ENCODE data around the gene ANKS1A.

ANKS1A gene

GRCh38 chr6:35139924-35140638 is 251.0 kb downstream of the ANKS1A start:
- Histone ChIP-seq H3F3A (ENCODE audit: insufficient read depth, low read length) (no peaks in the 10 kb centered on the region), H3K79me2 (ENCODE audit: low read length) (no peaks in the 10 kb centered on the region), H3K4me3 (ENCODE audit: low read length) (no peak overlapping the region), H3K27ac (ENCODE audit: low read length) (no peak overlapping the region), H4K20me1 (ENCODE audit: insufficient read depth, low read length) (no peaks in the 10 kb centered on the region), H3K9ac (ENCODE audit: low read length) (no peak overlapping the region), H3K27me3 (replicated peaks; ENCODE audit: insufficient read depth, low read length) (0 out of 2 replicates have a peak, but pooled peaks cover 2% of the 10 kb centered on the region), H3K4me1 (ENCODE audit: low read length) (no peaks in the 10 kb centered on the region), H3K36me3 (replicated peaks; ENCODE audit: insufficient read depth, low read length) (no peaks in the 10 kb centered on the region), H2AFZ (ENCODE audit: low read length) (no peak overlapping the region), H3K4me2 (ENCODE audit: low read depth, low read length) (no peak overlapping the region), H3K9me2 (replicated peaks; ENCODE audit: insufficient read depth, low read length) (no peaks in the 10 kb centered on the region), H3K9me3 (replicated peaks; ENCODE audit: insufficient read depth, low read length) (no peaks in the 10 kb centered on the region)
- DNase-seq: peak; percentile 62
- TF ChIP-seq EZH2 (optimal IDR thresholded peaks at IDR 0.05; ENCODE audit: low read depth, low read length) (no peak), CTCF (IDR thresholded peaks at IDR 0.05; ENCODE audit: low read length) (peak; percentile 81)

DNA sequence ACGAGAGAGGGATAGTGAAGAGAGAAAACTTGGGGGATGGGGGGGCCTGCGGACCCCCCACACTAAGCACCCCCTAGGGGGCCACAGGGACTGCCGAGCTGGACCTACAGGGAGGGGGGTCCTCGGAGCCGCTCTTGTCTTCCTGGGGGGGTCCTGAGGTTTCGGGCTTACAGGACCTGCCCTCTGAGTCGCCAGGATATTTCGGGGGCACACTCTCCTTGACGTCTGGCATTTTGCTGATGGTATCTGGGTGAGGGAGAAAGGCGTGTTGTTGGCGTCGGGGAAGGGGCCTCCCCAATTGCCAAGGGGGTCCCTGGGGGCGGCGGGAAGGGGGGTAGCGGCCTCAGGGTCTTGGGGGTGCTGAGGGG is 251.6 kb downstream of the ANKS1A start:
- Histone ChIP-seq H4K20me1 (ENCODE audit: insufficient read depth, low read length) (no peaks in the 10 kb centered on the region), H3K4me3 (ENCODE audit: low read length) (no peak overlapping the region), H3K4me1 (ENCODE audit: low read length) (no peaks in the 10 kb centered on the region), H3K36me3 (replicated peaks; ENCODE audit: insufficient read depth, low read length) (no peaks in the 10 kb centered on the region), H3K4me2 (ENCODE audit: low read depth, low read length) (no peak overlapping the region), H3K9me2 (replicated peaks; ENCODE audit: insufficient read depth, low read length) (no peaks in the 10 kb centered on the region), H3K79me2 (ENCODE audit: low read length) (no peaks in the 10 kb centered on the region), H3K9me3 (replicated peaks; ENCODE audit: insufficient read depth, low read length) (no peaks in the 10 kb centered on the region), H3K9ac (ENCODE audit: low read length) (no peak overlapping the region), H3K27me3 (replicated peaks; ENCODE audit: insufficient read depth, low read length) (0 out of 2 replicates have a peak, but pooled peaks cover 2% of the 10 kb centered on the region), H2AFZ (ENCODE audit: low read length) (no peak overlapping the region), H3F3A (ENCODE audit: insufficient read depth, low read length) (no peaks in the 10 kb centered on the region), H3K27ac (ENCODE audit: low read length) (no peak overlapping the region)
- TF ChIP-seq EZH2 (optimal IDR thresholded peaks at IDR 0.05; ENCODE audit: low read depth, low read length) (no peak), CTCF (IDR thresholded peaks at IDR 0.05; ENCODE audit: low read length) (no peak), EZH2phosphoT487 (IDR thresholded peaks at IDR 0.05; ENCODE audit: low read length) (no peak)
- no peak for DNase-seq

Data from MM.1S (cell line).